ENCODE data around the gene PCK2.

The PCK2 gene

DNA sequence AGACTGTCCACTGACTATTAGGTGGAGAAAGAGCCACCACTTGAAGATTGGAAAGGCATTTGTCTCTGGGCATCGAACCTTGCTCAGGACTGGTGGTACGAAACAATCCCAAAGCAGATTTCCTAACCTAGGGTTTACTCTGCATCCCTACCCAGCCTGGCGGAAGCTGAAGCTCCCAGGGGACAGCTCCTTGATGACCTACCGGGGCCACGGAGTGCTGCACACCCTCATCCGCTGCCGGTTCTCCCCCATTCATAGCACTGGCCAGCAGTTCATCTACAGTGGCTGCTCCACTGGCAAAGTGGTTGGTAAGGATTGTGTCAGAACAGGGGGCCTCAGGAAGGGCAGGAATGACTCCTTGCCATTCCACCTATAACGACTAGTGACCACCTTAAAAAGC, 27.1 kb downstream of the PCK2 start:
- no peak for FAIRE-seq

DNA sequence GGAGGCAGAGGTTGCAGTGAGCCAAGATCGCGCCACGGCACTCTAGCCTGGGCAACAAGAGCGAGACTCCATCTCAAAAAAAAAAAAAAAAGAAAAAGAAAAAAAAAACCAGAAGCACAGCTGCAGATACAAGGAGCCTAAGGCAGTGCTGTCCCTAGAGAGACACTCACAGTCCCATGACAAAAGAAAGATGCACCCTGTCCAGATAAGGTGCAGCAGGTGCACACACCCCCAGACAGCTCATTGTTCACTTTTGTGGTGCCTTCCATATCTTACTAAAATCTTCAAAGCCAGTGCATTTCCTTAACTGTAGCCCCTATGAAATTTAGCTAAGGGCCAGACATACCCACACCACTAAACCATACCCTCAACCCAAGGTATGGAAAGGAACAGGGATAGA, 28.3 kb downstream of the PCK2 start:
- FAIRE-seq = no peak

DNA sequence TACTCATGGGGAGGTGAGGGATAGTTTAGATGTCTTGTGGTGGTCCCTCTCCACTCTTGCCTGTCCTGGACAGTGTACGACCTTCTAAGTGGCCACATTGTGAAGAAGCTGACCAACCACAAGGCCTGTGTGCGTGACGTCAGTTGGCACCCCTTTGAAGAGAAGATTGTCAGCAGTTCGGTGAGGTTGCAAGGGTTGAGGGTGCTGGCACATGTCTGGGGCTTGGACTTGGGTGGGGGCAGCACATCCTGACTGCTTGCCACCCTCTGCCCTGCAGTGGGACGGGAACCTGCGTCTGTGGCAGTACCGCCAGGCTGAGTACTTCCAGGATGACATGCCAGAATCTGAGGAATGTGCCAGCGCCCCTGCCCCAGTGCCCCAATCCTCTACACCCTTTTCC, 28.8 kb downstream of the PCK2 start:
- FAIRE-seq = no peak

DNA sequence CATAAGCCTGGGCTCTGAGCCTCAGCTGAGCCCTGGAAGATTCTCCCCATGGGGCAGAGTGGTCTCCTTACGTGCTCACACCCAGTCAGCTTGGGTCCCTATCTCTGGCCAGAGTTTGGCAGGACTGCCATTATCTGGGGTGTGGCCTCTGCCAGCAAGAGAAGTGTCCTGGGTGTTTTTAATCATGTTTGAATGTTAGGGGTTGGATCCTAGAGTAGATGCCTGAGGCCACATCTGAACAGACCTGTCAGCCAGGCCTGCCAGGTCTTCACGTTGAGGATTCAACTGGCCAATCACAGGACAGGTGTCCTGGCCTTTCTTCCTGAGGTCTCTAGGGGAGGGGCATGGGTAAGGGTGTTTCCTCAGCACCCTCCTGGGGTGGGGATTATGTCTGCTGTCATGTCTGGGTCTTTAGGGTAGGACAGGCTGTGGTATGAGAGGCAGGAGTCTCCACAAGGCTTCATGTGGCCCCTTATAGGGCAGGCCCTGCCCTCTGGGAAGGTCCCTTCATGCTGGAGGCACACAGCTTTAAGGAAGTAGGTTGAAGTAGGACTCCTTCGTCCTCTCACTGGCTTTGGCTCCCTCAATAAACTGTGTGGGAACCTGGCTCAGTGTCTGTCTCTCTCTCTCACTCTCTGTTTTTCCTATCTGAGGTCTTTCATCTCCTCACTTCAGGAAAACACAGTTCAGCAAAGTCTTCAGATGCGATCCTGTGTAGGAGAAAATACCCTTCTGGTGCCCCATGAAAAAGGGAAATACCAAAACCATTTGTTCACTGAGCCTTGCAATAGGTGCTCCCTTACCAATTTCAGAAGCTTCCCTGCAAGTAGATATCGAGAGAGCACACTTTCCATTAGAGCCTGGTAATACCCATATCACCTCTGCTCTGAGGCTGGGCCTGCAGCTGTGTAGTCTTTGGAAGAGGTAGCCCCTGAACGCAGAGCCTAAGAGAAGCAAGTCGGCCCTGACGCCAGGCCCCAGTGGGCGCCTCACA, 29.6 kb downstream of the PCK2 start:
- FAIRE-seq = no peak

DNA sequence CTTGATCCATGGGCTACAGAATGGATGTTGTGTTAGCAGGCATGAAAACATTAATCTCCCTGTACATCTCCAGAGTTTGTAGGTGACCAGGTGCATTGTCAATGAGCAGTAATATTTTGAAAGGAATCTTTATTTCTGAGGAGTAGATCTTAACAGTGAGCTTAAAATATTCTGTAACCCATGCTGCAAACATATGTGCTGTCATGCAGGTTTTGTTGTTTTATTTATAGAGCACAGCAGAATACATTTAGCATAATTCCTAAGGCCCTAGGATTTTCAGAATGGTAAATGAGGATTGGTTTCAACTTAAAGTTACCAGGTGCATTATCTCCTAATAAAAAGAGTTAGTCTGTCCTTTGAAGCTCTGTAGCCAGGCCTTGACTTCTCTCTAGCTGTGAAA, 32.8 kb downstream of the PCK2 start:
- no peak for FAIRE-seq

DNA sequence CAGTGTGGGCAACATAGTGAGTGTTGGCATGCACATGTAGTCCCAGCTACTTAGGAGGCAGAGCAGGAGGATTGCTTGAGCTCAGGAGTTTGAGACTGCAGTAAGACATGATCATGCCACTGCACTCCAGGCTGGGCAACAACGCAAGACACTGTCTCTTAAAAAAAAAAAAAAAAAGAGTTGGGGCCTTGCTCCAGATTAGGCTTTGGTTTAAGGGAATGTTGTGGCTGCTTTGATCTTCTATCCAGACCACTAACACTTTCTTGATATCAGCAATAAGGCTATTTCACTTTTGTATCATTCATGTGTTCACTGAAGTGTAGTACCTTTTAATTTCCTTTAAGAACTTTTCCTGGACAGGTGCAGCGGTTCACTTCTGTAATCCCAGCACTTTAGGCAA, 33.6 kb downstream of the PCK2 start:
- FAIRE-seq = no peak

DNA sequence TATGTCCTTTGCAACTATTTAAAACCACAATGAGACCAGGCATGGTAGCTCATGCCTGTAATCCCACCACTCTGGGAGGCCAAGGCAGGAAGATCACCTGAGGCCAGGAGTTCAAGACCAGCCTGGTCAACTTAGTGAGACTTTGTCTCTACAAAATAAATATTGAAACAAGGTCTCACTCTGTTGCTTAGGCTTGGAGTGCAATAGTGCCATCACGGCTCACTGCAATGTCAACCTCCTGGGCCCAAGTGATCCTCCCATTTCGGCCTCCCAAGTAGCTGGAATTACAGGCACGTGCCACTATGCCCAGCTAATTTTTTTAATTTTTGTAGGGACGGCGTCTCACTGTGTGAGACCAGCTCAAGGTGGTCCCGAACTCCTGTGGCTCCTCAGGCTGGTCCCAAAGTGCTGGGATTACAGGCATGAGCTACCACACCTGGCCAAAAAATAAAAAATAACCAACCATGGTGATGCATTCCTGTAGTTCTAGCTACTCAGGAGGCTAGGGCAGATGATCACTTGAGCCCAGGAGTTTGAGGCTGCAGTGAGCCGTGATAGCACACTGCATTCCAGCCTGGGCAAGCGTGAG, 35.4 kb downstream of the PCK2 start:
- no peak for FAIRE-seq

DNA sequence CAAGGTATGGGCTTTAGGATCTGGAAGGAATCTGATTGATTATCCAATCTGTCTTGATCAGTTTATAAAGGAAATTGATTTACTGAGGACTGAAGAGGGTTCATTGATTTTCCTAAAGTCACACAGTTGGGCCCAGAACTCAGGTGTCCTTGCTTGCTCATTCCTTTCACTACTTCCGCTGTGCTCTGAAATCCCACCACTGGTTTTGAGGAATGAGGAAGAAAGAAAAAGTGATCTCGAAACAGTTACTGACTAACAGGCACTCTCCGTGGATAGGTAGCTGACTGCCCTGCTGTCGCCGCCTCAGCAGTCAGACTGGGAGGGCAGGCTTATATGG, 36.2 kb downstream of the PCK2 start, which contains the start of gene FITM1:
FITM1 (plus strand) TSS at position 280 of the 337 bp plus-strand sequence. CDS start 905 bp downstream, outside the sequence.
- FAIRE-seq = no peak

DNA sequence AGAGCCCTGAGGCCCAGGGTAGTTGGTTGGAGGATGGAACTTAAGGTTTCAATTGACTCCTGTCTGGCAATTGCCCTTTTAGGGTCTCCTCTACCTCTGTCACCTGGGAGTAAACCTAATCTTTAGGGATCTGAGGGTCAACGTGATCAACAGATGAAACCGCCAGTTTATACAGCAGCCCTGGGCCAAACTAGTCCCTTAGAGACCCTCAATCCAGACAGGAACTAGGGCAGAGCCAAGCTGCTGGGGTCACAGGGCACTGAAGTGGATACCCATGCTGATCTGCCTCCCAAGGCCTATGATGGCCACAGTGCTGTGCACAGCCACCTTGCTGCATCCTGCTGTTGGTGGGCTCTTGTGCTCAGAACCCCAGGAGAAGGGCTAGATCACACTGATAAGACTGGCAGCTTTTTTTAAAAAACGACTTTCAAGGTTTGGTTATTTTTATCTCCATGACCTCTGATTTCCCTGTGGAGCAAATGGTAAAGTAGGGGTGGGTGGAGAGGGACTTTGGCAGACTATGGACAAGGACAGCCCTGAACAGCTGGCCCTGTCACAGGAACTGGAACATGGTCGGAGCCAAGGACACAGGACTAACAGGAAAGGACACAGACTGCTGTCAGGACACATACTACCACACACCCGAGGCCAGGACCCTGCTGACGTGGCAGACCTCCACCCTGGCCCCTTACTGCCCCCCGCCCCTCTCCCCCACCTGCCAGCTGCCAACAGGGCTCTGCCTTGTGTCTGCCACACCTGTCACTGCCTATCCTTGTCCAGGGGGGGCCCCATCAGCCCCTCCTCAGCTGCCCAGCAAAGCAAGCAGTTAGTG, 36.8 kb downstream of the PCK2 start:
- no peak for FAIRE-seq

DNA sequence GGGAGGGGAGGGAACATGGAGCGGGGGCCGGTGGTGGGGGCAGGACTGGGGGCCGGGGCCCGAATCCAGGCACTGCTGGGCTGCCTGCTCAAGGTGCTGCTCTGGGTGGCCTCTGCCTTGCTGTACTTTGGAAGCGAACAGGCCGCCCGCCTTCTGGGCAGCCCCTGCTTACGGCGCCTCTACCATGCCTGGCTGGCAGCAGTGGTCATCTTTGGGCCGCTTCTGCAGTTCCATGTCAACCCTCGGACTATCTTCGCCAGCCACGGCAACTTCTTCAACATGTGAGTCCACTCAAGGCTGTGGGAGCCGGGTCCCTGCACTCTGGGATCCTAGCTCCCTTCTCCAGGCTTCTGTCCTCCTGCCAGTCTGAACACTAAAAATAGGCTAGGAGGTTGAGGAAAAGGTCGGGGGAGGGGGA, 37.4 kb downstream of the PCK2 start:
- FAIRE-seq = no peak

DNA sequence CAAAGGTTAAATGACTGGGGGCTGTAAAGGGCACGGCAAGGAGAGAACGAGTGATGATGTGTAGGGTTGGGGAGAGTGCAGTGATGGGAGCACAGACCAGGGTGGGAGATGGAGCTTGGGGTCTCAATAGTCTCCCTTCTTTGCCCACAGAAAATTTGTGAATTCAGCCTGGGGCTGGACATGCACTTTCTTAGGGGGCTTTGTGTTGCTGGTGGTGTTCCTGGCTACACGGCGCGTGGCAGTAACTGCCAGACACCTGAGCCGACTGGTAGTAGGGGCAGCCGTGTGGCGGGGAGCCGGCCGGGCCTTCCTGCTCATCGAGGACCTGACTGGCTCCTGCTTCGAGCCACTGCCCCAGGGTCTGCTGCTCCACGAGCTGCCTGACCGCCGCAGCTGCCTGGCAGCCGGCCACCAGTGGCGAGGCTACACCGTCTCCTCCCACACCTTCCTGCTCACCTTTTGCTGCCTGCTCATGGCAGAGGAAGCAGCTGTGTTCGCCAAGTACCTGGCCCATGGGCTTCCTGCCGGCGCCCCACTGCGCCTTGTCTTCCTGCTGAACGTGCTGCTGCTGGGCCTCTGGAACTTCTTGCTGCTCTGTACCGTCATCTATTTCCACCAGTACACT, 38.1 kb downstream of the PCK2 start:
- FAIRE-seq = no peak

DNA sequence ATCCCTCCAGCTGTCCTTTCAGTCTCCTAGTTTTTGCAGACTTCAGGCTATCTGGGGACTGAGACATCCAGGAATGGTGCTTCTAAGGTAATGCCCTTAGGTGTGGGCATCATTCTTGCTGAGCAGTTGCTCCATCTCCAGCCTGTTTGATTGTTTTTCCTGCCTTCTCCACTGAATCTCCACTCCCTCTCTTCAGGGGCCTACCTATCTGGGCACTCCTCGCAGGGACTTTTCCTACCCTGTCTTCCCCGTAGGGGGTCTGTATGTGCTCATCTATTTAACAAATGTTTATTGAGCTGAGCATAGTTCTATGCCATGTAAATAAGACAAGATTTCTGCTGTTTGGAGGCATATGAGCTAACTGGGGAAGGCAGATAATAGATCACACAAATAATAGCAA, 38.9 kb downstream of the PCK2 start:
- no peak for FAIRE-seq

DNA sequence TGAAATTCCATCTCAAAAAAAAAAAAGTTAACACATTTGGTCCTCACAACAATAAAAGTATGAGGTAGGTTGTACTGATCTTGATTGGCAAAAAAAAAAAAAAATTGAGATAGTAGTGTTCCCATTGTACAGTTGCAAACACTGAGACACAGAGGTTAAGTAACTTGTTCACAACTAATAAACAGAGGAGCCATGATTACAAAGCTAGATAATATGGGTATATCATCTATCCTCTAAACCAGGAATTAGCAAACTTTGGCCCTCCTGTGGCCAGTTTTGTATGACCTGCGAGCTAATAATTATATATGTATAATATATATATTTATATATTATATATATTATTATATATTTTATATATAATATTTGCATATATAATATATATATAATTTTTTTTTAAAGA, 39.6 kb downstream of the PCK2 start:
- no peak for FAIRE-seq

DNA sequence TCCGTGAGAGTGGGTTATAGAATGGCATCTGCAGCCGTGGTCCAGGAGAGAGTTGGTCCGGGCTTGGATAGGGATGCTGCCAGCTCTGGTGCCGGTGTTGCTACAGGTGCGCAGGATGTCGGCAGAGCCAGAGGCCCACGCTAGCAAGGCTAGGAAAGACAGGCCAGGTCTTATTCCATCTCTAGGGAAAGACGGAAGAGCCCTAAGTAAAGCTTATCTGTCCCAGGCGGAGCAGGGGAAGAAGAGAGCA, 41.4 kb downstream of the PCK2 start:
- FAIRE-seq = no peak

DNA sequence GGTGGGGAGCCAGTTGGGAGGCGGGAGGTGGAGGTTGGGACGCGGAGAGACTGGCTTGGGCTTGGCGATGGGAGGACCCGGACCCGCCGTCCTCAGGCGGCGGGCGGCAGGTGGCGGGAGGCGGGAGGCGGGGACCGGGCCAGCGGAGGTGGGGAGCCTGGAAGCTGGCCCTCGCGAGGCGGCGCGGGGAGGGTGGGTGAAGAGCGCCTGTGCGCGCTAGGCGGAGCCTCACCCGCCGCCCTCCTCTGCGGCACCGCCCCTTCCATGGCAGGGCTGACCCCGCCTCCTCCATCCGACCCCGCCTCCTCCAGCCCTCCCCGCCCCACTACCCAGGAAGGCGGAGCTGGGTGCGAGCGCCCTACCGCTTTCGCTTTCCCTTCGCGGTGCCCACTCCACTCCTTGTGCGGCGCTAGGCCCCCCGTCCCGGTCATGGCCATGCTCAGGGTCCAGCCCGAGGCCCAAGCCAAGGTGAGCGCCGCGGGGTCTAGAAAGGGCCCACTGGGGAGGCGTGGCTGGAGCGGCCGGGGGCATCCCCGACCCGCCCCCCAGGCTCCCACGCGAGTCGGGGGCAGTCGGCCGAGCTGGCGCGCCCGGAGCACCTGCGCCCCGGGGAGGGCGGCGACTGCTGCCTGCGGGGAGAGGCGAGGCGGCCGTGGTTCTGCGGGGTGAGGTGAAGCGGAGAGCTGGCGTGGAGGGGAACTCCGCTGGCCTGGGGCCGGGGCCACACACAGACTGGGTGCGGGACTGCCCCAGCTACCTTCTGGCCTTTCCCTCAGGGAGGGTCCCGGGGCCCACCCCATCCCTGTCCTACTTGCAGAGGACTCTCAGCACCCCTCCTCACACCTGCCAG, 41.9 kb downstream of the PCK2 start, which contains the start of gene PSME1:
PSME1 (plus strand) TSS at position 361 of the 850 bp plus-strand sequence; CDS start at position 430, 69 bp downstream.
- peak; percentile 66 for FAIRE-seq

DNA sequence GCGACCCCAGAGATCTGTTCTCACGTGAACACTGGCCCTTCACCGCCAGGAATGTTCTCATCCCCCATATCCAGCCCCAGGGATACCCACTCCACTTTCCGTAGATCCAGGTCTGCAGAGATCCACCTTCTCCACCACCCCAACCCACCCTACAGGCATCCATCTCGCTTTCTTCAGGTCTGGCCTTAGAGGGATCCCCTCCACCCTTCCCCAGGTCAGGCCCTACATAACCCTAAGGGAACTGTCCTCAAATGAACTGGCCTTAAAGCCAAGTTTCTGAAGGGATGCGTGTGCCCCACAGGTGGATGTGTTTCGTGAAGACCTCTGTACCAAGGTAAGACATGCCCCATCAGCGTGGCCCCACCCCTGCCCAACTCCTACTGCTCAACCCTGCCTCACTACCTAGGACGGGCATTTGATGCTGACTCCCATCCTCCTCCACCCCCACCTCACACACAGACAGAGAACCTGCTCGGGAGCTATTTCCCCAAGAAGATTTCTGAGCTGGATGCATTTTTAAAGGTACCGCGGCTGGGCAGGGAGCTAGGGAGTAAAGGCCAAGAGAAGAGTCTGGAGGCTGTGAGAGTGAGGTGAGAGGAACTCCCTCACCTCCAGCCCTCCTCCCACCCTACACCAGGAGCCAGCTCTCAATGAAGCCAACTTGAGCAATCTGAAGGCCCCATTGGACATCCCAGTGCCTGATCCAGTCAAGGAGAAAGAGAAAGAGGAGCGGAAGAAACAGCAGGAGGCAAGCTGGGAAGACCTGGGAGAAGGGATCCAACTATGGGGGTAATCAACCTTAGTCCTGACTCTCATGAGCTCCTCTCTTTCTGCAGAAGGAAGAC, 42.8 kb downstream of the PCK2 start:
- FAIRE-seq = no peak

DNA sequence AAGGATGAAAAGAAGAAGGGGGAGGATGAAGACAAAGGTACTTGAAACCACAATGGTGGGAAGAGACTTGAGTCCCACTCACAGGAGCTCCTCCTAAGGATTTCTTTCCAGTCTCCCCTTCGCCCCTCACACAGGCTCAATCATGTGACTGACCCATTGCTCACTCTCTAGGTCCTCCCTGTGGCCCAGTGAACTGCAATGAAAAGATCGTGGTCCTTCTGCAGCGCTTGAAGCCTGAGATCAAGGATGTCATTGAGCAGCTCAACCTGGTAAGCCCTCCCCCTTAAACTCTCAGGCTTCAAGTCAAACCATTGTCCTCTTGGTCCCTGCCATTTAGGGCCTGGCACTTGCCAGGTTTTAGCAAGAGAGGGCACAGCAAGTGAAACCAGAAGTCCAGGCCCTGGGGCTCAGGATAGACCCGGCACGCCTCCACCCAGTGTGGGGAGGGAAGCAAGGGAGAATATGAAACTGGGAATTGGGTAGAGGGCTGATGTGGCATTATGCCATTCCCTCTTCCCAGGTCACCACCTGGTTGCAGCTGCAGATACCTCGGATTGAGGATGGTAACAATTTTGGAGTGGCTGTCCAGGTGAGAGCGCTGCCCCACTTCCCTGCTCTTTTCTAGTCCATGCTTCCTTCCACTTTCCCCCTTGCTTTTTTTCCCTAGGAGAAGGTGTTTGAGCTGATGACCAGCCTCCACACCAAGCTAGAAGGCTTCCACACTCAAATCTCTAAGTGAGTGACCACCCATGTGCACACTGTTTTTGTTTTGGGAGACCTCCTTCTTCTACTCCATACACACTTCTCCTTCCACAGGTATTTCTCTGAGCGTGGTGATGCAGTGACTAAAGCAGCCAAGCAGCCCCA, 43.7 kb downstream of the PCK2 start:
- no peak for FAIRE-seq

DNA sequence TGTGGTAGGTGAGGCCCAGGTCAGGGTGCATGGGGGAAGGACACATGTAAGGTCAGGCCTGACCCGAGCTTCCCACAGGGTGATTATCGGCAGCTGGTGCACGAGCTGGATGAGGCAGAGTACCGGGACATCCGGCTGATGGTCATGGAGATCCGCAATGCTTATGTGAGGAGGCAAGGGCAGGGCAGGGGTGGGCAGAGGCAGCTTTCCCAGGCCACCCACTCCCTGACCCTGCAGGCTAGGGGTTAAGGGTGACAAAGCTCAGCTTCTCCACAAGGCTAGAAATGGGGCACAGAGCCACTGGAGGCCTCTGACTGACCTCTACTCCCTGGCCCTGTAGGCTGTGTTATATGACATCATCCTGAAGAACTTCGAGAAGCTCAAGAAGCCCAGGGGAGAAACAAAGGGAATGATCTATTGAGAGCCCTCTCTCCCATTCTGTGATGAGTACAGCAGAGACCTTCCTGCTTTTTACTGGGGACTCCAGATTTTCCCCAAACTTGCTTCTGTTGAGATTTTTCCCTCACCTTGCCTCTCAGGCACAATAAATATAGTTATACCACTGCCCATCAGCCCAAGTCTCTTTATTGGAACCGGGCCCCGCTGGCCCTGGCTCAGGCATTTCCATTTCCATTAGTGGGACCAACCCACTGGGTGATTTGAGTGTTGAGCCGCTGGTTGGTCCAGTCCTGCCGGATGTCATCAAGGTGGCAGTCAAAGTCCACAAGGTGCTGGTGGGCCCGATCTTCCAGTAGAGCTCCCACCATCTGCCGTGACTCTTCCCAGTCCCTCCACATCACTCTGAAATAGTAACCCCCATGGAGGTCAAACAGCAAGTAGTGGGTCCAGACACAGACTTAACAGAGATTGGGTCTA, 44.5 kb downstream of the PCK2 start:
- no peak for FAIRE-seq

DNA sequence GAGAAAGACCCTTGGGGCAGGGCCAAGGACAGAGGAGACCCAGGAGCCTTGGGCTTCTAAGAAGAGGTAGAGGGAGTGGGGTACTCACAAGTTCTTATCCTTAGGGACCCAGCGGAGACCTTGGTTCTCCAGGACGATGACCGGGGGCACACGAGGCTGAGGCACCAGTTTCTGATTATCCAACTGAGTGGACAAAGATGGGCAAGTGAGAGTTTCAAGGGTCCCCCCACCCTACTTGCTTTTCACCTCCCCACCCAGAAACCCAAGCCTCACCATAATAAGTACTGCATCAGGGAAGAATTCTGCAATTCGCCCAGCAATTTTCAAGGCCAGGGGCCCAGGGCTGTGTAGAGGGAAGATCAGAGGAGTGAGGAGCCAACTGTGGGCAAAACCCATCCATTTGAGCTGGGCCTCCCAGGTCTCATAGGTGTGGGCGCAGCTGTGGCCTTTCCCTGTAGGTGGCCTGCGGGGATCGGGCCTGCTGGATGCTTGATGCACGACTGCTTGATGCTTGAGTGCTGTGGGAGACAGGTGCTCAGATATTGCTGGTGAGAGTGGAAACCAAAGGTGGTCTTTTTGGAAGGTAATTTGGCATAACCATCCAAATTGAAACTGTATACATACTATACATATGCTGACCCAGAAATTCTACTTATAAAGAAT, 45.3 kb downstream of the PCK2 start:
- FAIRE-seq = no peak

Measured in G401.6 (cell line).